HepG2 (cell line): ENCODE data around the gene IRF1. TPM values are rescaled to one million over a fixed set of nuclear protein-coding genes. Genes with fewer than 3 reads are reported as not detected.

Experiments
- ATAC-seq: fragments of 200-7000 bp; cut with Tn5 transposase; 3 replicates; pipeline ENCODE4 v1.9.1; 2020; ENCODE audit warnings: mild to moderate bottlenecking, moderate library complexity
- BruUV-seq: library from RNA; stranded (reverse); fragments of 400-500 nt; replicated peaks from 2 replicates; lab custom pipeline; 2021; lab: Mats Ljungman, UMichigan
- CTCF ChIA-PET: fragments of 300-600 bp; formaldehyde crosslinking; extraction: SDS; loops from one replicate; lab custom pipeline; 2021; ENCODE audit warnings: low total read pairs, inconsistent platforms, low intra/inter-chr PET ratio; lab: Yijun Ruan, JAX
- POLR2A ChIA-PET: fragments of 350-600 bp; sonication (Branson Sonifier 250); formaldehyde crosslinking; loops from one replicate; lab custom pipeline; 2020; ENCODE audit warnings: antibody characterized with exemption, inconsistent platforms; lab: Yijun Ruan, JAX
- DNase-seq: peaks from one replicate; pipeline ENCODE4 v3.0.0-alpha.2; 2015; ENCODE audit warnings: low spot score
- FAIRE-seq: peaks from 3 replicates; lab custom pipeline; 2011; peaks lifted over from hg19 to GRCh38; lab: Jason Lieb, UNC
- H2AFZ ChIP-seq: one replicate; pipeline ENCODE4 v1.6.1; 2011; ENCODE audit warnings: low read length, inconsistent platforms
- H3K27ac ChIP-seq: fragments of 300-600 bp; 3 replicates; pipeline ENCODE4 v1.8.0; 2011; ENCODE audit warnings: mixed run types, mild to moderate bottlenecking, mixed read lengths, low read length, inconsistent platforms; ENCODE audit not compliant: insufficient read depth; ENCODE audit errors: extremely low read length
- H3K27me3 ChIP-seq, 2 experiments: fragments of 200-600 bp in 1 of 2; 2 replicates in 1 of 2; 3 replicates in 1 of 2; pipeline versions ENCODE4 v1.6.0 to v1.8.0; 2011; ENCODE audit warnings: low read length in 2 of 2, mild to moderate bottlenecking in 2 of 2, moderate library complexity in 2 of 2, inconsistent platforms in 1 of 2; ENCODE audit not compliant: insufficient read depth in 2 of 2, control insufficient read depth in 1 of 2
- H3K36me3 ChIP-seq, 2 experiments: fragments of 200-600 bp in 1 of 2; replicated peaks in 1 of 2; 2 replicates in 1 of 2; 3 replicates in 1 of 2; pipeline versions ENCODE4 v1.5.1 to v1.8.0; 2011; ENCODE audit warnings: low read length in 2 of 2, inconsistent platforms in 1 of 2; ENCODE audit not compliant: insufficient read depth in 2 of 2, control insufficient read depth in 1 of 2
- H3K4me1 ChIP-seq: 2 replicates; pipeline ENCODE4 v1.5.1; 2012; ENCODE audit warnings: low read length, inconsistent platforms; ENCODE audit not compliant: insufficient read depth
- H3K4me2 ChIP-seq: 2 replicates; pipeline ENCODE4 v1.6.0; 2011; ENCODE audit warnings: low read depth, low read length, inconsistent platforms
- H3K4me3 ChIP-seq, 3 experiments: fragments of 200-600 bp in 1 of 3; sonication (generic), shearing (Covaris generic) in 1 of 3; replicated peaks in 1 of 3; 2 replicates each; pipeline ENCODE4 v1.5.1; 2011 to 2016; ENCODE audit warnings: low read length in 3 of 3, inconsistent platforms in 2 of 3, low read depth in 2 of 3, mild to moderate bottlenecking in 2 of 3, control low read depth in 1 of 3, mixed read lengths in 1 of 3; ENCODE audit not compliant: insufficient read depth in 1 of 3
- H3K79me2 ChIP-seq: one replicate; pipeline ENCODE4 v1.6.1; 2011; ENCODE audit warnings: low read length, inconsistent platforms; ENCODE audit not compliant: insufficient read depth
- H3K9ac ChIP-seq: 2 replicates; pipeline ENCODE4 v1.6.0; 2011; ENCODE audit warnings: mild to moderate bottlenecking, low read depth, low read length, inconsistent platforms; ENCODE audit not compliant: insufficient read depth
- H3K9me3 ChIP-seq: 2 replicates; pipeline ENCODE4 v1.5.1; 2012; ENCODE audit warnings: mild to moderate bottlenecking, low read length
- H4K20me1 ChIP-seq: 2 replicates; pipeline ENCODE4 v1.6.0; 2011; ENCODE audit warnings: inconsistent platforms, mild to moderate bottlenecking, low read length, moderate library complexity; ENCODE audit not compliant: insufficient read depth
- KDM3A ChIP-seq: IDR thresholded peaks from 2 replicates; pipeline ENCODE4 v1.6.1; 2018; ENCODE audit warnings: low read depth, missing compliant biosample characterization
- RNF2 ChIP-seq: fragments of 450-650 bp; conservative IDR thresholded peaks from 2 replicates; pipeline ENCODE4 v1.6.1; 2016; ENCODE audit warnings: low read depth
- SALL1 ChIP-seq: sonication (generic); formaldehyde crosslinking; IDR thresholded peaks from 2 replicates; pipeline ENCODE4 v1.8.0; 2022; ENCODE audit warnings: mild to moderate bottlenecking, missing genetic modification reagents
- STAT5B ChIP-seq: sonication (generic); formaldehyde crosslinking; IDR thresholded peaks from 2 replicates; pipeline ENCODE4 v1.4.0; 2020; ENCODE audit warnings: missing genetic modification reagents
- TCF12 ChIP-seq, 2 experiments: fragments of 450-650 bp in 1 of 2; sonication (generic) in 1 of 2; formaldehyde crosslinking in 1 of 2; IDR thresholded peaks; 2 replicates each; pipeline versions ENCODE4 v1.6.1 to v1.8.0; 2017 to 2022; ENCODE audit warnings: antibody characterized with exemption in 1 of 2, mild to moderate bottlenecking in 1 of 2, missing genetic modification reagents in 1 of 2, moderate library complexity in 1 of 2
- ZIK1 ChIP-seq: sonication (generic); formaldehyde crosslinking; IDR thresholded peaks from 2 replicates; pipeline ENCODE4 v1.5.0; 2020; ENCODE audit warnings: mild to moderate bottlenecking, low read depth, missing genetic modification reagents, borderline replicate concordance
- ZKSCAN5 ChIP-seq: sonication (generic); formaldehyde crosslinking; IDR thresholded peaks from 2 replicates; pipeline ENCODE4 v1.5.1; 2020; ENCODE audit warnings: mild to moderate bottlenecking, missing genetic modification reagents
- ZKSCAN8 ChIP-seq: IDR thresholded peaks from 2 replicates; pipeline ENCODE4 v1.6.1; 2016; ENCODE audit warnings: borderline replicate concordance, missing genetic modification reagents, missing compliant biosample characterization
- ZNF124 ChIP-seq: sonication (generic); formaldehyde crosslinking; IDR thresholded peaks from 2 replicates; pipeline ENCODE4 v1.4.0; 2020; ENCODE audit warnings: missing genetic modification reagents
- ZNF260 ChIP-seq: sonication (generic); formaldehyde crosslinking; IDR thresholded peaks from 2 replicates; pipeline ENCODE4 v1.4.0; 2020; ENCODE audit warnings: missing genetic modification reagents, low read depth, mild to moderate bottlenecking, borderline replicate concordance
- ZNF367 ChIP-seq: sonication (generic); formaldehyde crosslinking; IDR thresholded peaks from 2 replicates; pipeline ENCODE4 v1.4.0; 2020; ENCODE audit warnings: missing genetic modification reagents, borderline replicate concordance
- ZNF446 ChIP-seq: sonication (generic); formaldehyde crosslinking; IDR thresholded peaks from 2 replicates; pipeline ENCODE4 v1.5.0; 2020; ENCODE audit warnings: mild to moderate bottlenecking, missing genetic modification reagents
- ZNF468 ChIP-seq: sonication (generic); formaldehyde crosslinking; IDR thresholded peaks from 2 replicates; pipeline ENCODE4 v1.8.0; 2022; ENCODE audit warnings: mild to moderate bottlenecking, moderate library complexity, missing genetic modification reagents
- ZNF605 ChIP-seq: sonication (generic); formaldehyde crosslinking; IDR thresholded peaks from 2 replicates; pipeline ENCODE4 v1.8.0; 2022; ENCODE audit warnings: mild to moderate bottlenecking, missing genetic modification reagents
- WGBS: methylation state at CpG from one replicate; pipeline ENCODE4 v1.1.6; 2017; ENCODE audit warnings: low lambda C conversion rate; 5-methylcytosine and 5-hydroxymethylcytosine counted together
- in situ Hi-C: cut with HindIII; loops from 2 replicates; pipeline ENCODE4 v1.10.0; 2017; ENCODE audit warnings: low pct_unique_long_range_greater_than_20kb; ENCODE audit not compliant: extremely low pct_ligation_motif_present
- intact Hi-C: fragments of 100-400 bp; cut with micrococcal nuclease; formaldehyde crosslinking; loops from one replicate; pipeline ENCODE4 v1.10.0; 2022; ENCODE audit not compliant: unreplicated experiment
- polyA plus RNA-seq, 8 experiments: library from polyadenylated mRNA; depleted of rRNA in 3 of 8; stranded (reverse) in 7 of 8; unstranded in 1 of 8; fragments of >200 nt; fragmentation: Illumina TruSeq in 4 of 8; extraction: Trizol in 4 of 8; gene quantifications; 2 replicates each; pipeline versions ENCODE4 v1.2.1 to v1.2.3, GENCODE V29; 2011 to 2016; ENCODE audit warnings: low read depth in 4 of 8, missing spikeins in 1 of 8, mixed read lengths in 1 of 8; ENCODE audit not compliant: insufficient read depth in 1 of 8
- total RNA-seq, 5 experiments: library from RNA; depleted of rRNA; stranded (reverse); fragments of >200 nt; fragmentation: Illumina TruSeq; extraction: Trizol; gene quantifications; 2 replicates each; pipeline ENCODE4 v1.2.3, GENCODE V29; 2016; ENCODE audit warnings: low read depth in 1 of 5
- TF ChIP-seq, protein P1 (sequence below), 2 experiments: IDR thresholded peaks; 2 replicates each; pipeline ENCODE4 v1.6.1; 2011 to 2012; ENCODE audit warnings: low read length in 2 of 2, borderline replicate concordance in 1 of 2, low read depth in 1 of 2, mild to moderate bottlenecking in 1 of 2, moderate library complexity in 1 of 2
- TF ChIP-seq, protein P2 (sequence below): IDR thresholded peaks from 2 replicates; pipeline ENCODE4 v1.6.1; 2016; ENCODE audit warnings: mild to moderate bottlenecking, missing biosample characterization, missing genetic modification reagents
- TF ChIP-seq, protein P3 (sequence below): sonication (generic); formaldehyde crosslinking; IDR thresholded peaks from 2 replicates; pipeline ENCODE4 v1.4.0; 2020; ENCODE audit warnings: missing genetic modification reagents
- TF ChIP-seq, protein P4 (sequence below): sonication (generic); formaldehyde crosslinking; IDR thresholded peaks from 2 replicates; pipeline ENCODE4 v1.5.1; 2020; ENCODE audit warnings: missing genetic modification reagents, mild to moderate bottlenecking, borderline replicate concordance

IRF1 gene
- total and polyA plus RNA-seq, 2 of the 13 experiments (the other 11 are each of a cell fraction or from before 2014, with no cell fraction given), result 4.1 to 8.8 TPM

DNA sequence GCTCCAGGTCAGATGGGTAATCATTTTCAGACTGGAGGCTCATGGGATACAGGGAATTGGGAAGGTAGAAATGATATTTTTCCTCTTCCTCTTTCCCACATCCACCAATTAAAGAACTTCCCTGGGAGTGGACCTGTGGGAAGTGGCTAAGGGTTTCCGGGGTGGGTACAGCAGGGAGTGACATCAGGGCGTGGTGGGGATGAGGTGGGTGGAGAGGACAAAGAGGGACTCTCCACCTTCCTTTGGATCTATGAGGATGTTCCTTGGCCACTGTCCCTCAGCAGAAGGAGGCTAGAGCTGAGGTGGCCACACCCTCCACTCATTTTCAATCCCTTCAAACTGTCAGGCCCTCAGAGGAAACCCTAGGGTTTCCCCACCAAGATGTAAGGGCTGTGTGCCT is 54.7 kb downstream of the IRF1 start (continued):
- TF ChIP-seq, protein P1, sequence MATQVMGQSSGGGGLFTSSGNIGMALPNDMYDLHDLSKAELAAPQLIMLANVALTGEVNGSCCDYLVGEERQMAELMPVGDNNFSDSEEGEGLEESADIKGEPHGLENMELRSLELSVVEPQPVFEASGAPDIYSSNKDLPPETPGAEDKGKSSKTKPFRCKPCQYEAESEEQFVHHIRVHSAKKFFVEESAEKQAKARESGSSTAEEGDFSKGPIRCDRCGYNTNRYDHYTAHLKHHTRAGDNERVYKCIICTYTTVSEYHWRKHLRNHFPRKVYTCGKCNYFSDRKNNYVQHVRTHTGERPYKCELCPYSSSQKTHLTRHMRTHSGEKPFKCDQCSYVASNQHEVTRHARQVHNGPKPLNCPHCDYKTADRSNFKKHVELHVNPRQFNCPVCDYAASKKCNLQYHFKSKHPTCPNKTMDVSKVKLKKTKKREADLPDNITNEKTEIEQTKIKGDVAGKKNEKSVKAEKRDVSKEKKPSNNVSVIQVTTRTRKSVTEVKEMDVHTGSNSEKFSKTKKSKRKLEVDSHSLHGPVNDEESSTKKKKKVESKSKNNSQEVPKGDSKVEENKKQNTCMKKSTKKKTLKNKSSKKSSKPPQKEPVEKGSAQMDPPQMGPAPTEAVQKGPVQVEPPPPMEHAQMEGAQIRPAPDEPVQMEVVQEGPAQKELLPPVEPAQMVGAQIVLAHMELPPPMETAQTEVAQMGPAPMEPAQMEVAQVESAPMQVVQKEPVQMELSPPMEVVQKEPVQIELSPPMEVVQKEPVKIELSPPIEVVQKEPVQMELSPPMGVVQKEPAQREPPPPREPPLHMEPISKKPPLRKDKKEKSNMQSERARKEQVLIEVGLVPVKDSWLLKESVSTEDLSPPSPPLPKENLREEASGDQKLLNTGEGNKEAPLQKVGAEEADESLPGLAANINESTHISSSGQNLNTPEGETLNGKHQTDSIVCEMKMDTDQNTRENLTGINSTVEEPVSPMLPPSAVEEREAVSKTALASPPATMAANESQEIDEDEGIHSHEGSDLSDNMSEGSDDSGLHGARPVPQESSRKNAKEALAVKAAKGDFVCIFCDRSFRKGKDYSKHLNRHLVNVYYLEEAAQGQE (IDR thresholded peaks at IDR 0.05; ENCODE audit: borderline replicate concordance in 1 of 2, low read depth in 1 of 2, low read length in 2 of 2), result no peak
- TF ChIP-seq ZNF260 (no peak), ZKSCAN5 (CRISPR knock-in tag) (no peak), SALL1 (no peak), KDM3A (CRISPR knock-in tag) (no peak), ZNF446 (CRISPR knock-in tag) (no peak)
- TF ChIP-seq, protein P2, sequence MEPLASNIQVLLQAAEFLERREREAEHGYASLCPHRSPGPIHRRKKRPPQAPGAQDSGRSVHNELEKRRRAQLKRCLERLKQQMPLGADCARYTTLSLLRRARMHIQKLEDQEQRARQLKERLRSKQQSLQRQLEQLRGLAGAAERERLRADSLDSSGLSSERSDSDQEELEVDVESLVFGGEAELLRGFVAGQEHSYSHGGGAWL (CRISPR knock-in tag), result no peak

DNA sequence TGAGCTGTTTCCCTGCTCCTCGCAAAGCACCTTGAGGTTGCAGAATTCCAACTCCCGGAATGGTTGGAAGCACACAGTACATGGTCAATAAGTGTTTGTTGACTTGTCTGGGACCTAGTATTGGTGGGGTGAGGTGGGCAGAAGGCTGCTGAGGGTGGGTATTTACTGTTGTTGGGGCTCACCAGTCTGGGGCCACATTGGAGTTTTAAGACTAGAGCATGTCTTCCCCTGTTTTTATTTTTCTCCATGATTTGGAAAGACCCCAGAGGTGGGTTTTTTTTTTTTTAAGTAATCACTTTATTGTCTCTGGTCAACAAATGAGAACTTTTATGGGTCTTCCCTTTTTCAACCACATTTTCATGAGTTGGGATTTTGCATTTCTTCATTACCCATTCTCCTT is 55.1 kb downstream of the IRF1 start:
- Histone ChIP-seq H4K20me1 (no peaks in the 10 kb centered on the region), H3K9me3 (no peaks in the 10 kb centered on the region), H3K36me3 (no peaks in the 10 kb centered on the region), H2AFZ (no peak overlapping the region), H3K27ac (no peak overlapping the region), H3K27me3 (no peaks in the 10 kb centered on the region), H3K9ac (no peak overlapping the region), H3K4me3 (peak overlapping the region in 1 of 3 experiments; percentile 39; a peak in 1 of 6 replicates), H3K4me2 (peak overlapping the region; percentile 72), H3K79me2 (no peaks in the 10 kb centered on the region), H3K4me1 (peaks cover 21% of the 10 kb centered on the region)
- intact Hi-C loops, result no loop called here
- peak; percentile 32; the same call in 1 of the 3 replicates for ATAC-seq
- DNase-seq, result no peak
- ChIA-PET CTCF (no interaction called here), POLR2A (interaction anchor here (0.7 to 2.4 kb wide), 4 partner anchors 20 to 60 kb away, joined by 3 to 9 read pairs (median 6); partner anchors contain the start of gene IRF1)
- BruUV-seq, result no TSS peak
- FAIRE-seq, result no peak
- 16% methylated on average over 2 of the region's 2 CpGs for WGBS
- in situ Hi-C loops, result no loop called here
- TF ChIP-seq RNF2 (no peak), TCF12 (IDR thresholded peaks at IDR 0.05) (no peak), TCF12 (CRISPR knock-in tag; IDR thresholded peaks at IDR 0.05) (no peak), ZNF468 (CRISPR knock-in tag) (no peak), ZNF605 (CRISPR knock-in tag) (no peak), ZKSCAN8 (CRISPR knock-in tag) (no peak), STAT5B (no peak), ZNF367 (CRISPR knock-in tag) (no peak), ZNF124 (no peak), ZIK1 (CRISPR knock-in tag) (no peak)
- TF ChIP-seq, protein P3, sequence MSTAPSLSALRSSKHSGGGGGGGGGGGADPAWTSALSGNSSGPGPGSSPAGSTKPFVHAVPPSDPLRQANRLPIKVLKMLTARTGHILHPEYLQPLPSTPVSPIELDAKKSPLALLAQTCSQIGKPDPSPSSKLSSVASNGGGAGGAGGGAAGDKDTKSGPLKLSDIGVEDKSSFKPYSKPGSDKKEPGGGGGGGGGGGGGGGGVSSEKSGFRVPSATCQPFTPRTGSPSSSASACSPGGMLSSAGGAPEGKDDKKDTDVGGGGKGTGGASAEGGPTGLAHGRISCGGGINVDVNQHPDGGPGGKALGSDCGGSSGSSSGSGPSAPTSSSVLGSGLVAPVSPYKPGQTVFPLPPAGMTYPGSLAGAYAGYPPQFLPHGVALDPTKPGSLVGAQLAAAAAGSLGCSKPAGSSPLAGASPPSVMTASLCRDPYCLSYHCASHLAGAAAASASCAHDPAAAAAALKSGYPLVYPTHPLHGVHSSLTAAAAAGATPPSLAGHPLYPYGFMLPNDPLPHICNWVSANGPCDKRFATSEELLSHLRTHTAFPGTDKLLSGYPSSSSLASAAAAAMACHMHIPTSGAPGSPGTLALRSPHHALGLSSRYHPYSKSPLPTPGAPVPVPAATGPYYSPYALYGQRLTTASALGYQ, result no peak
- TF ChIP-seq, protein P4, sequence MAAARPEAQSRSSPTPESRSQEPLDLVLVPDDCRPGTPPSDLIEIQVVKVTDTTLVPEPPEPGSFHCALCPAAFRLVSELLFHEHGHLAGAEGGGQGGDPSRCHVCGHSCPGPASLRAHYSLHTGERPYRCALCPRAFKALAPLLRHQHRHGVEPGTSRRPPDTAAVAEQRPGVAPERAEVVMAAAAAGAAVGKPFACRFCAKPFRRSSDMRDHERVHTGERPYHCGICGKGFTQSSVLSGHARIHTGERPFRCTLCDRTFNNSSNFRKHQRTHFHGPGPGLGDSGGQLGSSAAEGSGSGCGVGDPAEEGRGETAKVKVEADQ (CRISPR knock-in tag), result no peak
